ENCODE data around the gene DOCK3.
"Not testable (repeated sequence)": the region's sequence is repeated elsewhere in the genome, so short reads cannot be mapped to it uniquely, and the experiment has no call there.

The DOCK3 gene

DNA sequence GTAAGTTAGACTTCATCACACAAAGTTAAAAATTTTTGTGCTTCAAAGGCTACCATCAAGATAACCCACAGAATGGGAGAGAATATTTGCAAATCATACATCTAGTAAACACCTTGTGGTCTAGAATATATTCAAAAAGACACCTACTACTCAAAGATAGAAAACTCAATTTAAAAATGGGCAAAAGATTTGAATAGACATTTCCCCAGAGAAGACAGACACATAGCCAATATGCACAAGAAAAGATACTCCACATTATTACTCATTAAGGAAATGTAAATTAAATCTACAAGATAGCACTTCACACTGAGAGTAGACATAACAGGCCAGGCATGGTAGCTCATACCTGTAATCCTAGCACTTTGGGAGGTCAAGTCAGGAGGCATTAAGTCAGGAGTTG, 622.6 kb downstream of the DOCK3 start:
- Histone ChIP-seq H2AFZ (ENCODE audit: low read depth, low read length) (no peak overlapping the region), H3K27me3 (ENCODE audit: low read depth, low read length) (peaks cover 16% of the 10 kb centered on the region; the same call in 1 of the 2 replicates), H3K4me3 (ENCODE audit: low read length) (no peak overlapping the region), H3K36me3 (replicated peaks; ENCODE audit: low read depth, low read length) (no peaks in the 10 kb centered on the region), H3K4me2 (ENCODE audit: low read length) (no peak overlapping the region), H3K4me1 (ENCODE audit: low read length) (peaks cover 27% of the 10 kb centered on the region), H4K20me1 (ENCODE audit: insufficient read depth, low read length) (no peaks in the 10 kb centered on the region), H3K27ac (ENCODE audit: low read length) (no peak overlapping the region), H3K79me2 (ENCODE audit: low read length) (no peaks in the 10 kb centered on the region), H3K9me3 (ENCODE audit: insufficient read depth, low read length) (no peaks in the 10 kb centered on the region), H3K9ac (ENCODE audit: low read length) (no peak overlapping the region)
- TF ChIP-seq CTCF (IDR thresholded peaks at IDR 0.05; ENCODE audit: low read depth, low read length) = no peak
- no peak for TF ChIP-seq EZH2phosphoT487 (IDR thresholded peaks at IDR 0.05; ENCODE audit: low read depth)

GRCh38 chr3:51304230-51304629, 629.5 kb downstream of the DOCK3 start:
- Histone ChIP-seq H3K4me2 (ENCODE audit: low read length) (no peak overlapping the region), H2AFZ (ENCODE audit: low read depth, low read length) (no peak overlapping the region), H3K4me3 (ENCODE audit: low read length) (no peak overlapping the region), H3K79me2 (ENCODE audit: low read length) (no peaks in the 10 kb centered on the region), H3K9me3 (ENCODE audit: insufficient read depth, low read length) (0 out of 2 replicates have a peak, but pooled peaks cover 5% of the 10 kb centered on the region), H4K20me1 (ENCODE audit: insufficient read depth, low read length) (no peaks in the 10 kb centered on the region), H3K27me3 (ENCODE audit: low read depth, low read length) (peaks cover 25% of the 10 kb centered on the region; the same call in 1 of the 2 replicates), H3K9ac (ENCODE audit: low read length) (no peak overlapping the region), H3K4me1 (ENCODE audit: low read length) (no peaks in the 10 kb centered on the region), H3K27ac (ENCODE audit: low read length) (no peak overlapping the region), H3K36me3 (replicated peaks; ENCODE audit: low read depth, low read length) (no peaks in the 10 kb centered on the region)
- TF ChIP-seq CTCF (IDR thresholded peaks at IDR 0.05; ENCODE audit: low read depth, low read length) = no peak

- H3K27me3 ChIP-seq (ENCODE audit: low read depth, low read length) = peaks cover 17% of the 10 kb centered on the region; the same call in 1 of the 2 replicates
- H3K4me1 ChIP-seq (ENCODE audit: low read length) = no peaks in the 10 kb centered on the region
- 0 out of 2 replicates have a peak, but pooled peaks cover 5% of the 10 kb centered on the region for H3K9me3 ChIP-seq (ENCODE audit: insufficient read depth, low read length)
- H3K9ac ChIP-seq (ENCODE audit: low read length) = no peak overlapping the region
- H3K4me2 ChIP-seq (ENCODE audit: low read length) = no peak overlapping the region
- no peaks in the 10 kb centered on the region for H3K79me2 ChIP-seq (ENCODE audit: low read length)
- no peak overlapping the region for H2AFZ ChIP-seq (ENCODE audit: low read depth, low read length)
- TF ChIP-seq EZH2phosphoT487 (IDR thresholded peaks at IDR 0.05; ENCODE audit: low read depth) = no peak
- TF ChIP-seq CTCF (IDR thresholded peaks at IDR 0.05; ENCODE audit: low read depth, low read length) = no peak
- H3K27ac ChIP-seq (ENCODE audit: low read length) = no peak overlapping the region
- H3K36me3 ChIP-seq (replicated peaks; ENCODE audit: low read depth, low read length) = no peaks in the 10 kb centered on the region
- H3K4me3 ChIP-seq (ENCODE audit: low read length) = no peak overlapping the region
- H4K20me1 ChIP-seq (ENCODE audit: insufficient read depth, low read length) = no peaks in the 10 kb centered on the region
Observed at GRCh38 chr3:51306093-51306492, 631.4 kb downstream of the DOCK3 start.

DNA sequence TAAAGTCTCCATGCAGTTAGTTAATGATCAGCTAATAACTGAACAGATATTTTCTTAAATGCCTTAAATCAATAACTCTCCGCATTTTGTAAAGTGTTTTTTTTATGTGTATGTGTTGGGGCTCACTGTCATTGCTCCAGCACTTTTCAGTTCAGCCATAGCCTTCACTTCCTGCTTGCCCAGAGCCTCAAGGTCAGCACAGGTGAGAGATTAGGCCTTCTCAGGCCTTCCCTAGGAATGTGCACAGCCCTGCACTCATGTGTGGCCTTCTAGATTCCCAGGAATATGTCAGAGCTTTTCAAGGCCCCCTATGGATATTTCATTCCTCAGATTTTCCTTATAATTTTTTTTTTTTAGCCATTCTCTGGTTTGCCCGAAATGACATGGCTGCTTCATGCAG, 632.7 kb downstream of the DOCK3 start:
- 0 out of 2 replicates have a peak, but pooled peaks cover 5% of the 10 kb centered on the region for H3K9me3 ChIP-seq (ENCODE audit: insufficient read depth, low read length)
- no peaks in the 10 kb centered on the region for H4K20me1 ChIP-seq (ENCODE audit: insufficient read depth, low read length)
- H2AFZ ChIP-seq (ENCODE audit: low read depth, low read length) = no peak overlapping the region
- no peak overlapping the region for H3K9ac ChIP-seq (ENCODE audit: low read length)
- no peak overlapping the region for H3K27ac ChIP-seq (ENCODE audit: low read length)
- H3K79me2 ChIP-seq (ENCODE audit: low read length) = no peaks in the 10 kb centered on the region
- no peak overlapping the region for H3K4me3 ChIP-seq (ENCODE audit: low read length)
- H3K27me3 ChIP-seq (ENCODE audit: low read depth, low read length) = peaks cover 9% of the 10 kb centered on the region; the same call in 1 of the 2 replicates
- TF ChIP-seq CTCF (IDR thresholded peaks at IDR 0.05; ENCODE audit: low read depth, low read length) (no peak), EZH2phosphoT487 (IDR thresholded peaks at IDR 0.05; ENCODE audit: low read depth) (no peak)
- H3K36me3 ChIP-seq (replicated peaks; ENCODE audit: low read depth, low read length) = no peaks in the 10 kb centered on the region
- H3K4me2 ChIP-seq (ENCODE audit: low read length) = no peak overlapping the region
- no peaks in the 10 kb centered on the region for H3K4me1 ChIP-seq (ENCODE audit: low read length)

DNA sequence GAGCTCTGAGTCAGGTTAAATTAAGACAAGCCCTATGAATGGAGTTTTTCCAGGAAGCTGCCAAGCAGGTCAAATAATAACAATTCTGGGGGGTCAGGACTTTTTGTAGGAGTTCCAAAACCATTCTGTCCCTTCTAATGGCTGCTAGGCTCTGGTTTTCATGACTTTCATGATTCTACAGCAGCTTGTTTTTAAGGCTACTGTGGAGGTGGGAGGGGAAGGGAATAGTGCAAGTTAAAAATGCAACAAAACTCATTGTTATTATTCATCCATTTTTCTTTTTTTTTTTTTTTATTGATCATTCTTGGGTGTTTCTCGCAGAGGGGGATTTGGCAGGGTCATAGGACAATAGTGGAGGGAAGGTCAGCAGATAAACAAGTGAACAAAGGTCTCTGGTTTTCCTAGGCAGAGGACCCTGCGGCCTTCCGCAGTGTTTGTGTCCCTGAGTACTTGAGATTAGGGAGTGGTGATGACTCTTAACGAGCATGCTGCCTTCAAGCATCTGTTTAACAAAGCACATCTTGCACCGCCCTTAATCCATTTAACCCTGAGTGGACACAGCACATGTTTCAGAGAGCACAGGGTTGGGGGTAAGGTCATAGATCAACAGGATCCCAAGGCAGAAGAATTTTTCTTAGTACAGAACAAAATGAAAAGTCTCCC, 633.3 kb downstream of the DOCK3 start:
- H3K9me3 ChIP-seq (ENCODE audit: insufficient read depth, low read length); H3K27me3 ChIP-seq (ENCODE audit: low read depth, low read length); H4K20me1 ChIP-seq (ENCODE audit: insufficient read depth, low read length); H3K79me2 ChIP-seq (ENCODE audit: low read length); H2AFZ ChIP-seq (ENCODE audit: low read depth, low read length); H3K4me1 ChIP-seq (ENCODE audit: low read length); H3K27ac ChIP-seq (ENCODE audit: low read length); H3K9ac ChIP-seq (ENCODE audit: low read length); H3K4me3 ChIP-seq (ENCODE audit: low read length); H3K4me2 ChIP-seq (ENCODE audit: low read length); H3K36me3 ChIP-seq (replicated peaks; ENCODE audit: low read depth, low read length): not testable (repeated sequence)
